ENCODE results near the gene LRRC75A. TPM values are rescaled to one million over a fixed set of nuclear protein-coding genes. Genes with fewer than 3 reads are reported as not detected.

Gene LRRC75A
- total RNA-seq, 3 donors from 2014 or later = 1.5 to 3.3 (median 1.6) TPM

GRCh38 chr17:16466407-16466806 is 25.6 kb downstream of the LRRC75A start:
- Histone ChIP-seq H3K4me1 (no peaks in the 10 kb centered on the region), H3K27ac (no peak overlapping the region)
- TF ChIP-seq CTCF (IDR thresholded peaks at IDR 0.05) (no peak), POLR2AphosphoS5 (IDR thresholded peaks at IDR 0.05) (no peak), POLR2A (IDR thresholded peaks at IDR 0.05) (no peak)

GRCh38 chr17:16465861-16466338 is 26.1 kb downstream of the LRRC75A start:
- no peaks in the 10 kb centered on the region for H3K9me3 ChIP-seq
- TF ChIP-seq POLR2A (IDR thresholded peaks at IDR 0.05) (no peak), POLR2AphosphoS5 (IDR thresholded peaks at IDR 0.05) (no peak), CTCF (IDR thresholded peaks at IDR 0.05) (no peak)
- H3K36me3 ChIP-seq = no peaks in the 10 kb centered on the region
- H3K4me1 ChIP-seq = no peaks in the 10 kb centered on the region
- peak overlapping the region in 1 of 2 donors; percentile 12 for H3K27ac ChIP-seq
- intact Hi-C loops (cut with DNase I; ENCODE audit: low total_unique reads) = loop anchor here (10.0 kb wide), 1 partner anchor 49 kb away; no protein-coding TSS in a partner anchor
- no peak overlapping the region for H3K4me3 ChIP-seq
- no peak for DNase-seq (ENCODE audit: low spot score in 2 of 2)
- H3K27me3 ChIP-seq = no peaks in the 10 kb centered on the region

More at GRCh38 chr17:16466407-16466806, 25.6 kb downstream of the LRRC75A start:
- H3K4me3 ChIP-seq = no peak overlapping the region
- DNase-seq (ENCODE audit: low spot score in 2 of 2) = no peak
- no peaks in the 10 kb centered on the region for H3K36me3 ChIP-seq
- intact Hi-C loops (cut with DNase I; ENCODE audit: low total_unique reads) = loop anchor here (10.0 kb wide), 1 partner anchor 48 kb away; no protein-coding TSS in a partner anchor
- no peaks in the 10 kb centered on the region for H3K27me3 ChIP-seq
- no peaks in the 10 kb centered on the region for H3K9me3 ChIP-seq

- Histone ChIP-seq H3K9me3 (no peaks in the 10 kb centered on the region), H3K36me3 (no peaks in the 10 kb centered on the region), H3K27me3 (no peaks in the 10 kb centered on the region), H3K27ac (peak overlapping the region in 1 of 2 donors; percentile 12), H3K4me3 (no peak overlapping the region), H3K4me1 (no peaks in the 10 kb centered on the region)
- no peak for DNase-seq (ENCODE audit: low spot score in 2 of 2)
- intact Hi-C loops (cut with DNase I; ENCODE audit: low total_unique reads) = loop anchor here (10.0 kb wide), 1 partner anchor 50 kb away; no protein-coding TSS in a partner anchor
- TF ChIP-seq CTCF (IDR thresholded peaks at IDR 0.05) = no peak
- TF ChIP-seq POLR2AphosphoS5 (IDR thresholded peaks at IDR 0.05) = no peak
- TF ChIP-seq POLR2A (IDR thresholded peaks at IDR 0.05) = no peak
These were observed 27.0 kb downstream of the LRRC75A start for GRCh38 chr17:16465052-16465312.

GRCh38 chr17:16464303-16465051 is 27.5 kb downstream of the LRRC75A start:
- no peaks in the 10 kb centered on the region for H3K4me1 ChIP-seq
- H3K36me3 ChIP-seq = no peaks in the 10 kb centered on the region
- no peak overlapping the region for H3K4me3 ChIP-seq
- no peak overlapping the region for H3K27ac ChIP-seq
- DNase-seq (ENCODE audit: low spot score in 2 of 2) = no peak
- H3K9me3 ChIP-seq = no peaks in the 10 kb centered on the region
- TF ChIP-seq CTCF (IDR thresholded peaks at IDR 0.05) (no peak), POLR2AphosphoS5 (IDR thresholded peaks at IDR 0.05) (no peak)
- intact Hi-C loops (cut with DNase I; ENCODE audit: low total_unique reads) = loop anchor here (10.0 kb wide), 1 partner anchor 50 kb away; no protein-coding TSS in a partner anchor
- no peaks in the 10 kb centered on the region for H3K27me3 ChIP-seq
